ENCODE results near the gene USP47.

The USP47 gene

DNA sequence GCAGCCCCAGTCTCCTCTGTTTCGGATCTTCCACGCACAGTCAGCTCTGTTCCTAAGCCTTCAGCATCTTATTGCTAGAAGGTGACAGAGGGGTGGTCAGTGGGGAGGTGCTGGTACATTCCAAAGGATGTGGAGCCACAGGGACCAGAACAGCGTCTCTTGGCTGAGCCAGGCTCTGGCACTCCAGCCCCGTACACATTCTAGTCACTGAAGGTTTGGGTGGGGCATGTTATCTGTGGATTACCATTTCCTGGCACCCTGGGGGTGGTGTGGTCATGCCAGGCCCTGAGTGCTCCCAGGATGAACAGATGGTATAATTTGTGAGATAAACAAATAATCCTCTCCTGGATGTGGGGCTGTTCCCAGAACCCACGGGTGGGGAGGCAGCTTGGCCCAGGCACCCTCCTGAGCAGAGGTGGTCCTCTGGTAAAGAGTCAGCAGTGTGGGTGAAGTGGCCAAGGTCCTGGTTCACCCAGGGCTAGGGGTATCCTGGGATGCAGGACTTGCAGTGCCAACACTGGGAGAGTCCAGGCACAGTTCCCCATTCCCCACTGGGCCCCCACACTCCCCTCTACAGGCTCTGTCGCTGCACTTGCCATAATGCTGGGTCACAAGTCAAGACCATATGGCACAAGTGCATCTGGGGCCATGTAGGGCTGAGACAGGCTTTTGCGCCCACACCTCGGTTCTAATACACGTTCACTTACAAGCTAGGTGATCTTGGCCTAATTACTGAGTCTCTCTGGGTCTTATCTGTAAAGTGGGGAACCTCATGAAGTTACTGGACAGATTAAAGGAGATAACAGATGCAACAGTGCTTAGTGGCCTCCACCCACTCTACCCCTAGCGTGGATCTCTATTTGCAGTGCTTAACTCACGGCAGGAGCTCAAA is 133.7 kb downstream of the USP47 start:
- H3K4me3 ChIP-seq (ENCODE audit: low read depth, low read length) = no peak overlapping the region
- DNase-seq (ENCODE audit: low read depth) = no peak
- TF ChIP-seq MYC (IDR thresholded peaks at IDR 0.05; ENCODE audit: low read depth, low read length) (no peak), POLR2A (IDR thresholded peaks at IDR 0.05; ENCODE audit: extremely low read depth, insufficient read length) (no peak)
- TF ChIP-seq, protein P1, sequence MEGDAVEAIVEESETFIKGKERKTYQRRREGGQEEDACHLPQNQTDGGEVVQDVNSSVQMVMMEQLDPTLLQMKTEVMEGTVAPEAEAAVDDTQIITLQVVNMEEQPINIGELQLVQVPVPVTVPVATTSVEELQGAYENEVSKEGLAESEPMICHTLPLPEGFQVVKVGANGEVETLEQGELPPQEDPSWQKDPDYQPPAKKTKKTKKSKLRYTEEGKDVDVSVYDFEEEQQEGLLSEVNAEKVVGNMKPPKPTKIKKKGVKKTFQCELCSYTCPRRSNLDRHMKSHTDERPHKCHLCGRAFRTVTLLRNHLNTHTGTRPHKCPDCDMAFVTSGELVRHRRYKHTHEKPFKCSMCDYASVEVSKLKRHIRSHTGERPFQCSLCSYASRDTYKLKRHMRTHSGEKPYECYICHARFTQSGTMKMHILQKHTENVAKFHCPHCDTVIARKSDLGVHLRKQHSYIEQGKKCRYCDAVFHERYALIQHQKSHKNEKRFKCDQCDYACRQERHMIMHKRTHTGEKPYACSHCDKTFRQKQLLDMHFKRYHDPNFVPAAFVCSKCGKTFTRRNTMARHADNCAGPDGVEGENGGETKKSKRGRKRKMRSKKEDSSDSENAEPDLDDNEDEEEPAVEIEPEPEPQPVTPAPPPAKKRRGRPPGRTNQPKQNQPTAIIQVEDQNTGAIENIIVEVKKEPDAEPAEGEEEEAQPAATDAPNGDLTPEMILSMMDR (IDR thresholded peaks at IDR 0.05; ENCODE audit: low read depth, low read length) = no peak
- TF ChIP-seq, protein P2, sequence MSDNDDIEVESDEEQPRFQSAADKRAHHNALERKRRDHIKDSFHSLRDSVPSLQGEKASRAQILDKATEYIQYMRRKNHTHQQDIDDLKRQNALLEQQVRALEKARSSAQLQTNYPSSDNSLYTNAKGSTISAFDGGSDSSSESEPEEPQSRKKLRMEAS (IDR thresholded peaks at IDR 0.05; ENCODE audit: low read depth, low read length) = no peak

- no peak overlapping the region for H3K4me3 ChIP-seq (ENCODE audit: low read depth, low read length)
These were observed 134.8 kb downstream of the USP47 start for GRCh38 chr11:11976481-11977127.

GRCh38 chr11:11977206-11977938 is 135.6 kb downstream of the USP47 start:
- DNase-seq (ENCODE audit: low read depth) = no peak
- H3K4me3 ChIP-seq (ENCODE audit: low read depth, low read length) = no peak overlapping the region
- TF ChIP-seq MYC (IDR thresholded peaks at IDR 0.05; ENCODE audit: low read depth, low read length) (no peak), POLR2A (IDR thresholded peaks at IDR 0.05; ENCODE audit: extremely low read depth, insufficient read length) (no peak)
- TF ChIP-seq, protein P1 (IDR thresholded peaks at IDR 0.05; ENCODE audit: low read depth, low read length) = no peak
- TF ChIP-seq, protein P2 (IDR thresholded peaks at IDR 0.05; ENCODE audit: low read depth, low read length) = no peak

More at GRCh38 chr11:11976481-11977127, 134.8 kb downstream of the USP47 start:
- DNase-seq (ENCODE audit: low read depth) = no peak
- TF ChIP-seq, protein P2 (IDR thresholded peaks at IDR 0.05; ENCODE audit: low read depth, low read length) = no peak
- TF ChIP-seq MYC (IDR thresholded peaks at IDR 0.05; ENCODE audit: low read depth, low read length) (no peak), POLR2A (IDR thresholded peaks at IDR 0.05; ENCODE audit: extremely low read depth, insufficient read length) (no peak)
- TF ChIP-seq, protein P1 (IDR thresholded peaks at IDR 0.05; ENCODE audit: low read depth, low read length) = no peak

DNA sequence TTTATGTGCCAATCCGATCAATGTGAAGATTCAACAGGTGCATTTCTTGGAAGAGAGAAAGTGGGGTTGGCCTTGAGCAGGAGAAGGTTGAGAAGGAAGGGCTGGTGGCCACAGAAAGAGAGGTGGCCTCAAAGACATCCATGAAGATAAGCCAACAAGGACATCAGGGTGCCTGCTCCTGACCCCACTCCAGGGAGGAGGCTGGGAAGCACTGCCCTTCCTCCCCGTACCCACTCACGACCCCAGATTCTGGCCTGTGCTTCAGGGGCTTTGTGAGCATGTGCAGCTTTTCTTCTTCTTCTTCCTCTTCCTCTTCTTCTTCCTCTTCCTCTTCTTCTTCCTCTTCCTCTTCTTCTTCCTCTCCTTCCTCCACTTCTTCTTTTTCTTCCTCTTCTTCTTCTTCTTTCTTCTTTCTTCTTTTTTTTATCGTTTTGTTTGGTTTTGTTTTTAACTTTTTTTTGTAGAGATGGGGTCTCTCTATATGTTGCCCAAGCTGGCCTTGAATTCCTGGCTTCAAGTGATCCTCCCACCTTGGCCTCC is 136.4 kb downstream of the USP47 start:
- no peak overlapping the region for H3K4me3 ChIP-seq (ENCODE audit: low read depth, low read length)
- DNase-seq (ENCODE audit: low read depth) = no peak
- TF ChIP-seq, protein P1 (IDR thresholded peaks at IDR 0.05; ENCODE audit: low read depth, low read length) = no peak
- no peak for TF ChIP-seq POLR2A (IDR thresholded peaks at IDR 0.05; ENCODE audit: extremely low read depth, insufficient read length)
- TF ChIP-seq, protein P2 (IDR thresholded peaks at IDR 0.05; ENCODE audit: low read depth, low read length) = no peak
- no peak for TF ChIP-seq MYC (IDR thresholded peaks at IDR 0.05; ENCODE audit: low read depth, low read length)

GRCh38 chr11:11978792-11979487 is 137.2 kb downstream of the USP47 start:
- TF ChIP-seq POLR2A (IDR thresholded peaks at IDR 0.05; ENCODE audit: extremely low read depth, insufficient read length) = no peak
- TF ChIP-seq, protein P2 (IDR thresholded peaks at IDR 0.05; ENCODE audit: low read depth, low read length) = no peak
- TF ChIP-seq MYC (IDR thresholded peaks at IDR 0.05; ENCODE audit: low read depth, low read length) = no peak
- TF ChIP-seq, protein P1 (IDR thresholded peaks at IDR 0.05; ENCODE audit: low read depth, low read length) = no peak
- H3K4me3 ChIP-seq (ENCODE audit: low read depth, low read length) = no peak overlapping the region
- no peak for DNase-seq (ENCODE audit: low read depth)
